ENCODE measurements around the gene NCKAP5. TPM values are rescaled to one million over a fixed set of nuclear protein-coding genes. Genes with fewer than 3 reads are reported as not detected.
A peak's percentile ranks its signal among the peaks of the same experiment; 100 is the strongest.

Gene NCKAP5
- total RNA-seq, 1 experiment from 2014 or later, result 1.1 TPM

- DNase-seq (ENCODE audit: low read depth), result no peak
Measured at GRCh38 chr2:132636346-132636745, 931.9 kb downstream of the NCKAP5 start.

- no peak for DNase-seq (ENCODE audit: low read depth)
Measured at GRCh38 chr2:132633635-132634034, 934.6 kb downstream of the NCKAP5 start.

GRCh38 chr2:132632000-132632649 lies 936.1 kb downstream of the NCKAP5 start:
- DNase-seq (ENCODE audit: low read depth), result peak; percentile 92

GRCh38 chr2:132627536-132627935 lies 940.7 kb downstream of the NCKAP5 start:
- peak; percentile 81 for DNase-seq (ENCODE audit: low read depth)

GRCh38 chr2:132623096-132623839 lies 945.0 kb downstream of the NCKAP5 start:
- peak; percentile 96 for DNase-seq (ENCODE audit: low read depth)

All from RPMI7951 (cell line).